ENCODE measurements around the gene STING1. TPM values are rescaled to one million over a fixed set of nuclear protein-coding genes. Genes with fewer than 3 reads are reported as not detected.

The STING1 gene
- total and polyA plus RNA-seq, 10 of the 15 experiments (the other 5 are each of a cell fraction or from before 2014, with no cell fraction given), result 10.1 to 56.1 (median 41.0) TPM

DNA sequence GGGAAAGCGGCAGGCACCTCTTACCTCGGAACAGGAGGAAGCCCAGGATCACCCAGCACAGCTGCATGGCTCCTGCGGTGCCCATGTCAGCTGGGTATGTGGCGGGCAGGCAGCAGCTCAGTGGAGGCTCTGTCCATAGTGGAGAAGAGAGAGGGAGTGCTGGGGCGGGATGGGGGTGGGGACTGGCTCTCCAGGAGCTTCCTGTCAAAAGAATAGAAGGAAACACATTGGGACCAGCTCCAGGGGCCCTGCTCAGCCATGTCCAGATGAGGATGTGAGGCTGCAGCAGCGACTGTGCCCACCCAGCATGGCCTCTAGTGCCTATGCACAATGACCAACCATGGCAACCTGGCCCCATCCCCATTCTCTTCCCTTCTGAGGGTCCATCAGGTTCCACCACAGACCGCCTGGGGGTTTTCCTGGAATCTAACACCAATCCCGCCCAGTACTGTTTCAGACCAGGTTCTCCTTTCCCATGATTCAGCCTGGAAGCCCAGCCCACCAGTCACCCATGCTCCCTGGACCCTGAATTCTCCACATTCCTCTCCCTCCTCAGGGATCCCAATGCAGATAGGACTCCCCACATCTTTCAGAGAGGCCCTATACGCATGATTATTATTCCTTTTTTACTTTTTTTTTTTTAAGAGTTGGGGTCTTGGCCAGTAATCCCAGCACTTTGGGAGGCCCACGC is 19.8 kb downstream of the STING1 start, which contains the start of gene ECSCR (continued):
- TF ChIP-seq RAD21 (IDR thresholded peaks at IDR 0.05; ENCODE audit: insufficient read depth, low read depth, low read length), result no peak
- no peak for TF ChIP-seq RB1 (IDR thresholded peaks at IDR 0.05; ENCODE audit: borderline replicate concordance)

DNA sequence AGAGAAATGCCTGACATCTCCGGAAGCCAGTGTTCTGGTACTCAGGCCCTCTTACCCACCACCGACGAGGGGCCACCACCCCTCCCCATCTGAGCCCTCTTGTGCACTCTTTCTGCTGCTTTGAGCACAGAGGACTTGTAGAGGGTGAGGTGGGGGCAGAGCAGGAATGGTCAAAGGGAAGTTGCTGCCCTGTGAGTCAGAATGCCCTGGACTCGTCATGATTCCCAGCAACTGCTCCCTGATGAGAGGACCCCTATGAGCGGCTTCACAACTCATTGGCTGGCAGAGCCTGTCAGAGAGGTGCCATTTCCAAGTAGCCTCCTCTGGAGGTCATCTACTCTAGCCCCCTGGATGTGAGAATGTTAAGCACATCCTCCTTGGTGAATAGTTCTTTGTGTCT is 20.9 kb downstream of the STING1 start:
- Histone ChIP-seq H3K27me3 (replicated peaks in 1 of 2; ENCODE audit: control insufficient read depth in 2 of 2, insufficient read depth in 2 of 2, low read length in 1 of 2) (no peaks in the 10 kb centered on the region), H3K9me3 (replicated peaks; ENCODE audit: control insufficient read depth, insufficient read depth, low read length) (no peaks in the 10 kb centered on the region), H3K79me2 (ENCODE audit: control insufficient read depth, insufficient read depth, low read length) (no peaks in the 10 kb centered on the region), H4K20me1 (ENCODE audit: control insufficient read depth, insufficient read depth) (no peaks in the 10 kb centered on the region), H3K4me2 (ENCODE audit: control insufficient read depth, insufficient read depth) (no peak overlapping the region), H3K9ac (ENCODE audit: control insufficient read depth, insufficient read depth, low read length) (no peak overlapping the region), H2AFZ (ENCODE audit: control insufficient read depth, low read depth, low read length) (no peak overlapping the region), H3K27ac (ENCODE audit: control insufficient read depth, insufficient read depth) (no peak overlapping the region), H3K4me1 (ENCODE audit: control insufficient read depth, insufficient read depth, low read length) (peaks cover 37% of the 10 kb centered on the region), H3K4me3 (no peak overlapping the region), H3K36me3 (ENCODE audit: control insufficient read depth in 2 of 2, insufficient read depth in 2 of 2, low read length in 1 of 2) (no peaks in the 10 kb centered on the region)
- ChIA-PET RAD21 (ENCODE audit: unreplicated experiment) (interaction anchor here (0.9 to 4.0 kb wide), 5 partner anchors 11 to 26 kb away, joined by 3 to 18 read pairs (median 3); partner anchors contain the start of gene STING1), POLR2A (interaction anchor here (0.9 to 2.0 kb wide), 2 partner anchors 21 to 63 kb away, joined by 3 to 4 read pairs; partner anchors contain the start of gene STING1), CTCF (interaction anchor here (0.7 to 4.4 kb wide), 4 partner anchors 12 to 51 kb away, joined by 3 to 33 read pairs (median 3); no protein-coding TSS in a partner anchor), SMC1A (ENCODE audit: uncharacterized antibody, unreplicated experiment) (interaction anchor here (0.7 to 1.9 kb wide), 5 partner anchors 14 to 50 kb away, joined by 3 to 4 read pairs (median 3); no protein-coding TSS in a partner anchor)
- no TSS peak for BruUV-seq (replicated peaks)
- no peak for FAIRE-seq
- WGBS (ENCODE audit: insufficient coverage, insufficient replicate concordance, low lambda C conversion rate, missing lambda C conversion rate), result 91% methylated on average over 5 of the region's 5 CpGs
- ATAC-seq, result no peak
- no peak for DNase-seq (ENCODE audit: low read depth, low spot score)
- in situ Hi-C loops (cut with MboI), result no loop called here
- intact Hi-C loops (cut with micrococcal nuclease; ENCODE audit: unreplicated experiment), result no loop called here
- TF ChIP-seq NR2C1 (IDR thresholded peaks at IDR 0.05) (no peak), SRF (IDR thresholded peaks at IDR 0.05; ENCODE audit: low read depth in 2 of 2, low read length in 2 of 2) (no peak), EED (IDR thresholded peaks at IDR 0.05; ENCODE audit: low read depth) (no peak), TCF12 (IDR thresholded peaks at IDR 0.05; ENCODE audit: low read depth, low read length) (no peak), RBBP5 (conservative IDR thresholded peaks at IDR 0.05) (no peak), SUZ12 (IDR thresholded peaks at IDR 0.05; ENCODE audit: unreplicated experiment) (no peak), NFYB (IDR thresholded peaks at IDR 0.05; ENCODE audit: insufficient read depth, low read depth, low read length) (no peak)
- TF ChIP-seq, protein P1, sequence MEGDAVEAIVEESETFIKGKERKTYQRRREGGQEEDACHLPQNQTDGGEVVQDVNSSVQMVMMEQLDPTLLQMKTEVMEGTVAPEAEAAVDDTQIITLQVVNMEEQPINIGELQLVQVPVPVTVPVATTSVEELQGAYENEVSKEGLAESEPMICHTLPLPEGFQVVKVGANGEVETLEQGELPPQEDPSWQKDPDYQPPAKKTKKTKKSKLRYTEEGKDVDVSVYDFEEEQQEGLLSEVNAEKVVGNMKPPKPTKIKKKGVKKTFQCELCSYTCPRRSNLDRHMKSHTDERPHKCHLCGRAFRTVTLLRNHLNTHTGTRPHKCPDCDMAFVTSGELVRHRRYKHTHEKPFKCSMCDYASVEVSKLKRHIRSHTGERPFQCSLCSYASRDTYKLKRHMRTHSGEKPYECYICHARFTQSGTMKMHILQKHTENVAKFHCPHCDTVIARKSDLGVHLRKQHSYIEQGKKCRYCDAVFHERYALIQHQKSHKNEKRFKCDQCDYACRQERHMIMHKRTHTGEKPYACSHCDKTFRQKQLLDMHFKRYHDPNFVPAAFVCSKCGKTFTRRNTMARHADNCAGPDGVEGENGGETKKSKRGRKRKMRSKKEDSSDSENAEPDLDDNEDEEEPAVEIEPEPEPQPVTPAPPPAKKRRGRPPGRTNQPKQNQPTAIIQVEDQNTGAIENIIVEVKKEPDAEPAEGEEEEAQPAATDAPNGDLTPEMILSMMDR (IDR thresholded peaks at IDR 0.05 in 2 of 3, conservative IDR thresholded peaks at IDR 0.05 in 1 of 3; ENCODE audit: control insufficient read depth in 2 of 3, extremely low read depth in 1 of 3, insufficient read depth in 1 of 3, low read depth in 3 of 3, low read length in 3 of 3), result no peak
- TF ChIP-seq, protein P2, sequence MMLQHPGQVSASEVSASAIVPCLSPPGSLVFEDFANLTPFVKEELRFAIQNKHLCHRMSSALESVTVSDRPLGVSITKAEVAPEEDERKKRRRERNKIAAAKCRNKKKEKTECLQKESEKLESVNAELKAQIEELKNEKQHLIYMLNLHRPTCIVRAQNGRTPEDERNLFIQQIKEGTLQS (IDR thresholded peaks at IDR 0.05; ENCODE audit: borderline replicate concordance, extremely low read depth, low read depth, low read length), result no peak

Data from GM12878 (cell line).